NCI-H146 treated with DMSO at 0.1 percent for 48 hours (cell line): ENCODE measurements around the gene SEC14L2.
A peak's percentile ranks its signal among the peaks of the same experiment; 100 is the strongest.
"Not testable (repeated sequence)": the region's sequence is repeated elsewhere in the genome, so short reads cannot be mapped to it uniquely, and the experiment has no call there.

ENCODE experiments used
- DNase-seq: peaks from one replicate; lab custom pipeline; 2025; ENCODE audit not compliant: unreplicated experiment; lab: John Stamatoyannopoulos, UW

Gene SEC14L2

DNA sequence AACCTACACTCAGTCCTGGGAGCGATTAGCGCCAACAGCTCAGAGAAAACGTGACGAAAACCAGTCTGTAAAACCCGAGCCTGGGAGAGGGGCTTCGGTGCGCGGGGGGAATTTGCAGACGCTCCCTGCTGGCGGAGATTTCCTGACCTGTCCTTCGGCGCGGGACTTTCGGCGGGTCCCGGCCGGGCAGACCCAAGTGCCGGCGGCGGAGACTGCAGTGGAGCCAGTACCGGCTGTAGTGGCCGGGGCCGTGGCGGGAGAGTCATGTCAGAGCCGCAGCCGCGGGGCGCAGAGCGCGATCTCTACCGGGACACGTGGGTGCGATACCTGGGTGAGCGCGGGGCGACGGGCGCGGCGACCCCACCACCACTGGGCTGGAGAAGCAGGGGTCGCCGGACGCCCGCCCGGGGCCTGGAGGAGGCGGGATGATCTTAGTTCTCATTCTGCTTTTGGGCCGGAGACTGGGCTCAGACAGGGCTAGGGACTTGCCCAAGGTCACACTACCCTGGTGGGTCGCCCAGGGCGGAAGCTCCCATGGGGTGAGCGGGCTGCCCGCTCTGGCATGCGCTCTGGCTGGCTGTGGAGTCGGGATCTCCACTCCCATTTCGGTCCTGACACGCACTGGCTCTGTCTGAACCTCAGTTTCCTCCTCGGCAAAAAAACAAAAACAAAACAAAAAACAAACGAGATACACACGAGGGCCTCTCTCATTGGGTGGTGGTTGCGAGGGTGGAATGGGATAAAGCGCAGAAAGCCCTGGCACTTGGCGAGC, 29.0 kb downstream of the SEC14L2 start, which contains the start of gene MTFP1:
Gene MTFP1, plus strand, starts transcription at position 153 of the 772 bp plus-strand sequence. Its CDS starts 112 bp downstream, at position 265.
- peak; percentile 46 for DNase-seq

DNA sequence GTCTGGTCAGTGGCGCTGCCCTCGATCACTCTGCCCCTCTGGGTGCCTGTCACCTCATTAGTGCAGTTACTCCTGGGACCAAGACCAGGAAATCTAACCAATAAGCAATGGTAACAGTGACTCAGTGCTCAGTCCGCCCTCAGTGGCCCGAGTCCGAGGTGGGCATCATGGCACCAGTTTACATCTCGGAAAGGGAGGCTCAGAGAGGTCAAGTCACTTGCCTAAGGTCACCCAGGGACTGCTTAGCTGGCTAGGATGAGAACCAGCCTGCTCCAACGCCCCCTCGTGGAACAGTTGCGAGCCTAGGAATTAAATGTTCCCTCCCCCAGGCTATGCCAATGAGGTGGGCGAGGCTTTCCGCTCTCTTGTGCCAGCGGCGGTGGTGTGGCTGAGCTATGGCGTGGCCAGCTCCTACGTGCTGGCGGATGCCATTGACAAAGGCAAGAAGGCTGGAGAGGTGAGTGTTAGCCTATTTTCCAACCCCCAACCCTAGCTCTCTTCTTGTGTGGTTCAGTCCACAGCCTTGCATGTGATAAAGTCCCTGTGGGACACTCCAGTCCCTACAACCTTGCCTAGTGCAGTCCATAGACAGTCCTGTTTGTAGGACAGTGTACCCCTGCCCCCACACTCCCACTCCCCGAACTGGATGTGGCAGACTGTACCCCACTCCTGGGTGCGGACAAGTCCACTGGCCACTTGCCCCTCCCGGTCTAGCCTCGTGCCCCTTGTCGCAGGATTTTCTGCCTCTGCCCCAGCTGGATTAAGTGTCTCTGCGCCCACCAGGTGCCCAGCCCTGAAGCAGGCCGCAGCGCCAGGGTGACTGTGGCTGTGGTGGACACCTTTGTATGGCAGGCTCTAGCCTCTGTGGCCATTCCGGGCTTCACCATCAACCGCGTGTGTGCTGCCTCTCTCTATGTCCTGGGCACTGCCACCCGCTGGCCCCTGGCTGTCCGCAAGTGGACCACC, 29.9 kb downstream of the SEC14L2 start:
- DNase-seq = peak; percentile 2

DNA sequence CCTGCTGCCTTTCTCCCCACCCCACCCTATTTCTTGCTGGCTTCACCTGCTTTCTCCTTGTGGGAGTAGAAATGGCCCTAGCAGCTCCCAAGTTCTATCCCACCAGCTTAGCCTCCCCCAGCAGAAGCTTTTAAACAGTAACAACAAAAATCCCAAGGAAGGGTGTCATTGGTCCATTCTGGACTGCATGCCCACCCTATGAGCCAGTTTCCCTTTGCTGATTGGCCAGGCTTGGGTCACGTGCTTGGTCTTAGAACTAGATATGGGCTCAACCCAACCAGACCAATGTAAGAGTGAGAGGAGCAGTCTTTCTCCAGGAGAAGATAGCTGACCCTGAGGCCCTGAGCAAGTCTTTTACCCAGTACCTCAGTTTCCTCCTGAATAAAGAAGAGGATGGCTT, 31.1 kb downstream of the SEC14L2 start:
- DNase-seq = no peak

DNA sequence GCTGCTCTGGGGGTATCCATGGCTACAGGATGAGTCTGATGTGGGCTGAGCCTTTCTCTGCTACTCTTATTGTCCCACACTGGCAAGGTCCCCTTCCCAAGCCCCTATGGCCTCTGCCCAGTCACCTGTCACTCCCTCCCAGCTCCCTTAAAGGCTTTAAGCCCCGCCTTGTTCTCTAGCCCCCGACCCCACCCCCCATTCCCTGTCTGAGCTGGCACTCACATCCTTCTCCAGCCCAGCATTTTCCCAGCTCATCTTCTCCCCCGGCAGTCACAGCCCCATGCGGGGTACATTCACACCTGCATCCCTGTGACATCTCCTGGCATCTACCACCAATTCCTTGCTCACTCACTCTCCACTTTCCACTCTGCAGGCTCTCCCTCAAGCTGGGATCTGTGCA, 33.1 kb downstream of the SEC14L2 start:
- DNase-seq = no peak

DNA sequence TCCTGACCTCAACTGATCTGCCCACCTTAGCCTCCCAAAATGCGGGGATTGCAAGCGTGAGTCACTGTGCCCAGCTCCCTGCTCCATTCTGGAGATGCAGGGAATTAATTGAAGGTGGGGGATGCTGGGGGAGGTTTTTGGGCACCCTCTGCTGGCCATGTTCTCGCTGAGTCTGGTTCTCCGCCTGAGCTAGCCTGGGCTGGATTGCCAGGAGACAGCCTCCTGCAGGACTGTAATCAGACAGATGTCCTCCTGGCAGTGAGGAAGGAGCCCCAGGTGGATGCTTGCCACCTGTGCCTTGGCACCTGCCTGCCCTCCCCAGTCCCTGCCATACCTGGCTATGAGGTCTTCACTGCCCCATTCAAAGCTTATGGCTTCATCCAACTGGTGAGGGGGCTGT, 34.1 kb downstream of the SEC14L2 start:
- no peak for DNase-seq

DNA sequence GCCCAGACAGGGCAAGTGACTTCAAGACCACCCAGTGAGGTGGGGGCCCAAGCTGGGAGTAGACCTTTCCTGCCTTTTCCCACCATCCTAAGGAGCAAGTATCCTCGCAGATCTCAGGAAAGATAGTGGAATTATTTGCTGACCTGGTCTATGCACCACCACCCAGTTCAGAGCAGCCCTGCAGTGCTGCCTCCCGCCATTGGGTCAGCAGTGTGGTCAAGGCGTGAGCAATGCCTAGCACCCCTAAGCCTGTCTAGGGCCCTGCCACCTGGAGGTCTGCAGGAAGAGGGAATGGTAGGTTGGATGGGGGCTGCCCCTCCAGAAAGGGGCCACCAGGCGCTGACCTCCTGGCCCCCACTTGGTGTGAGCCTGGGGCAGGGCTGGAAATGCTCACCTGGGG, 35.3 kb downstream of the SEC14L2 start:
- DNase-seq = no peak

DNA sequence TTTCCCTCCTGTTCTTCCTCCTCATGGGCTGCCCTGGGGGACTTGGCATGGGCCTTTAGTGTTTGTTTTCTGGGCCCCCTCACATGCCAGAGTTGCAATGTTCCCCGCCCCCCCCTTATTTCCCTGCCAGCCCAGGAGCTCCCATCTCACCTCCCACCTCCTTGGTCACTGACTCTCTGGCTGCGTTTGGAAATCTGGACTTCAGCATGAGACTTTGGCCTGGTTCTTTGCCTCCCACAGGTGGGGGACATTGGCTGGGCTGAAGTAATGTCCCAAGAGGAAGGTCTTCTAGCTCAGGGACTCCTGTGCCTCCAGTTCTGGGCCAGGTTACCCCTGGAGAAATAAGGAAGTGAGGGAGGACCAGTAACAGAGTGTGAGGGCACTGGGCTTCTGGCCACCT, 35.7 kb downstream of the SEC14L2 start:
- no peak for DNase-seq

DNA sequence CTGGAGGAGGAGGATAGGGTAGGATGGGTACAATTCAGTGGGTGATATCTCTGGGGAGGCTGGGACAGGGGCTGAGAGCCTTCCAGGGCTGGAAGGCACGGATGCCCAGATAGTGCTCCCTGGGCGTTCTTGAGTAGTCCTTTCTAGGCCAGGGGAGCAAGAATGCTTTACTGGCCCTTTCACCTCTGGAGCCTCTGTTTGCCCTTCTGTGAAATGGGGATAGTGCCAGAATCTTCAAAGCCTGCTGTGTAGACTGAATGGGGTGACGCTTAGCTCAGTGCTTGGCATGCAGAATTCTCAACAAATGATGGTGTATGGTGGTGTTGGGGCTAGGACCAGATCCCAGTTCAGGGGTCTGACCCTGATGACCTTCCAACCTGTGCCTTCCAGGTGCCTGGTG, 36.4 kb downstream of the SEC14L2 start:
- no peak for DNase-seq

DNA sequence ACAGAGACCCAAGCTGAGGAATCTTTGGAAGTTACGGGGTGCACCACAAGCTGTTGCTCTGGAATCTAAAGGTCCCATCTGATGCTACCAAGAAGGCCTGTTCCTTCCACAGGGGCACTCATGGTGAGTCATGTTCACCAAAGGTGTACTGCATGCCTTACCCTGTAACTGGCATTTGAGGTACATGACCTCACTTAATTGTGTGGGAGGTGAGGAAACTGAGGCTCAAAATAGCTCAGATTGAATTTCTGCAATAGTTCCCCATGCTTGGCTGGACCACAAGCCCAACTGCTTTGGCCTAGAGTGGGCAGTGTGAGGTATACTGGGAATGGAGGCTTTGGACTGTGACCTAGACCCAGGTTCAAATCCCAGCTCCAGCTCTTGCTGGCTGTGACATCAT, 37.0 kb downstream of the SEC14L2 start:
- DNase-seq = no peak

DNA sequence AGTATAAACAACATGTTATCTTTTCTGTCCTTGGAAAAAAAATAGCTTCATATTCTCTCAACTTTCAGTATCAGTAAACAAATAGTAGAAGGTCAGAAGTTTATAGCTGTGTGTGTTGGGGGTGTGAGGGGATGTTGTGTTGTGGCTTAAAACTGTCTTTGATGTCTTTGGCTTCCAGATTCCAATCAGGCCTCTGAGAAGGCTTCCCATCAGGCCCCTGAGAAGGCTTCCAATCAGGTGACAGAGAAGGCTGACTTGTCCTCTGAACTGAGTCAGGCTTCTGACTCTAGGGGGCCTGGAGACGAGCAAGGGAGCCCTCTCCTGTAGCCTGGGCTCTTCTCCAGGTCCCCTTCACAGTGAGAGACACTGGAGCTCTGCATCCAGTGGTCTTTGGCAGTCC, 38.0 kb downstream of the SEC14L2 start:
- no peak for DNase-seq

DNA sequence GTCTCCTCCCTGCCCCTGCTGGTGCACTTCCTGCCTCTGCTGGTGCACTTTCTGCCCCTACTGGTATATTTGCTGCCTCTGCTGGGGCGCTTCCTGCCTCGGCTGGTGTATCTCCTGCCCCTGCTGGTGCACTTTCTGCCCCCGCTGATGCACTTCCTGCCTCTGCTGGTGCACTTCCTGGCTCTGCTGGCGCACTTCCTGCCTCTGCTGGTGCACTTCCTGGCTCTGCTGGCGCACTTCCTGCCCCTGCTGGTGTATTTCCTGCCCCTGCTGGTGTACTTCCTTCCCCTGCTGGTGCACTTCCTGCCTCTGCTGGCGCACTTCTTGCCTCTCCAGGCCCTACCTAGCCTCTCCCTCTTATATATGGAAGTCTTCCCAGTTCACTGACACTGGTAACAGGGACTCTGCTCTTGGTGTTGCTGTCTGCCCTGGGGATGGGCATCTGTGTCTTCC, 38.9 kb downstream of the SEC14L2 start:
- DNase-seq = no peak

DNA sequence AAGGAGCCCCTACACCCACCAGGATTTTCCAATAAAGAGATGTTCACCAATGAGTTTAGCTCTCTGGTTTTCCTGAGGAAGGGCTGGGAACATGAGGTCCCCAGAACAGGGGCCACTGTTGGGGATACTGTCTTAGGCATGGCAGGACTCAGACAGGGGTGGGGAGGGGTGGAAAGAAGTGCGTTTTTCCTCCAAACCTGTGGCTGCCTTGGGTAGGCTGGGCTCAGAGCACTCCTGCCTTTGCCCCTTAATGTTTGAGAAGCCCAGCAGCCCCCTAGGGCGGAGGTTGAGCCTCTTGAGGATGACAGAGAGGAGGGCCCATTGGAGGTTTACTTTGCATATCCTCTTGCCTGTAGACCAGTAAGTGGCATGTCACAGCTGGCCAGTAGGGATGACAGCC, 39.4 kb downstream of the SEC14L2 start:
- DNase-seq = no peak

DNA sequence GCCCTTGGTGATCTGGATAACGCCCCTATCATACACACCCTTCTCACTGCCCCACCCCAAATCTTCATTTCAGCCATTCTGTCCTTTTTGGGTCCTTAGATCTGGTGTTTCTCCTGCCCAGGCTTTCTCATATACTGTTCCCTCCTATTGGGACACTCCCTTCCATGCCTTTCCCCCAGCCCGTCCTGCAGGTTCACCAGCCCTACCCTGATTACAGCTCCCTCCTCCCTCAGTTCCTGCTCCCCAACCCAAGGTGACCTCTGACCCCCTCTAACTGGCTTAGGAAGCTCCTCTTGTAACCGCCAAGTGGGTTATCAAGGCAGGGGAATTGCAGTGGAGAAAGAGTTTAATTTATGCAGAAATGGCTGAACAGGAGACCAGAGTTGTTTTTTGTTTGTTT, 41.7 kb downstream of the SEC14L2 start:
- DNase-seq = no peak

DNA sequence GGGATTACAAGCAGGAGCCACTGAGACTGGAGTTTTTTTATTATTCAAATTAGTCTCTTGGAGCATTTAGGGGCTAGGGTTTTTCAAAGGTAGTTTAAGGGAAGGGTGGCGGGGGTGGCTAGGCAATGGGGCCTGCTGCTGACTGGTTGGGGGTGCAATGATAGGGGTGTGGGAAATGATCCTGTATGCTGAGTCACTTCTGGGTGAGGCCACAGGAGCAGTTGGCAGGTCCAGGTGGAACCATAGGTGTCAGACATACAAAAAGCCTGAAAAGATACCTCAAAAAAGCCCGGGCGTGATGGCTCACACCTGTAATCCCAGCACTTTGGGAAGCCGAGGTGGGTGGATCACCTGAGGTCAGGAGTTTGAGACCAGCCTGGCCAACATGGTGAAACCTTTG, 42.4 kb downstream of the SEC14L2 start:
- DNase-seq = no peak

DNA sequence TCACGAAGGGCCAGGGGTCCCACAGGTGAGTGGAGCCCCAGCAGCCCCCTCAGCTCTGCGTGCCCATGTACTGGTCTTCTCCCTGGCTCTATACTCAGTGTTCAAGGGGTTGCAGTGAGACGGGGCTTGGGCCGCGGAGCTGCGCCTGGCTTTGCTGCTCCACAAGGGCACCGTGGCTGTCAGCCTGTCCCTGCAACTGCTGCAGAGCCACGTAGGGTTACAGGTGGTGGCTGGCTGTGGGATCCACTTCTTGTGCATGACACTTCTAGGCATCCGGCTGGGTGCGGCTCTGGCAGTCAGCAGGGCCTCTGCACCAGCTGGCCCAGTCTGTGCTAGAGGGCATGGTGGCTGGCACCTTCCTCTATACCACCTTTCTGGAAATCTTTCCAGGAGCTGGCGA, 43.0 kb downstream of the SEC14L2 start:
- DNase-seq = no peak

DNA sequence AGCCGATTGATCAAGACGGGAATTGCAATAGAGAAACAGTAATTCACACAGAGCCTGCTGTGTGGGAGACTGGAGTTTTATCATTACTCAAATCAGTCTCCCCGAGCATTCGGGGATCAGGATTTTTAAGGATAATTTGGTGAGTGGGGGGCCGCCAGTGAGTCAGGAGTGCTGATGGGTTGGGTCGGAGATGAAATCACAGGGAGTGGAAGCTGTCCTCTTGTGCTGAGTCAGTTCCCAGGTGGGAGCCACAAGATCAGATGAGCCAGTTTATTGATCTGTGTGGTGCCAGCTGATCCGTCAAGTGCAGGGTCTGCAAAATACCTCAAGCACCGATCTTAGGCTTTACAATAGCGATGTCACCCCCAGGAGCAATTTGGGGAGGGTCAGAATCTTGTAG, 44.3 kb downstream of the SEC14L2 start:
- no peak for DNase-seq

DNA sequence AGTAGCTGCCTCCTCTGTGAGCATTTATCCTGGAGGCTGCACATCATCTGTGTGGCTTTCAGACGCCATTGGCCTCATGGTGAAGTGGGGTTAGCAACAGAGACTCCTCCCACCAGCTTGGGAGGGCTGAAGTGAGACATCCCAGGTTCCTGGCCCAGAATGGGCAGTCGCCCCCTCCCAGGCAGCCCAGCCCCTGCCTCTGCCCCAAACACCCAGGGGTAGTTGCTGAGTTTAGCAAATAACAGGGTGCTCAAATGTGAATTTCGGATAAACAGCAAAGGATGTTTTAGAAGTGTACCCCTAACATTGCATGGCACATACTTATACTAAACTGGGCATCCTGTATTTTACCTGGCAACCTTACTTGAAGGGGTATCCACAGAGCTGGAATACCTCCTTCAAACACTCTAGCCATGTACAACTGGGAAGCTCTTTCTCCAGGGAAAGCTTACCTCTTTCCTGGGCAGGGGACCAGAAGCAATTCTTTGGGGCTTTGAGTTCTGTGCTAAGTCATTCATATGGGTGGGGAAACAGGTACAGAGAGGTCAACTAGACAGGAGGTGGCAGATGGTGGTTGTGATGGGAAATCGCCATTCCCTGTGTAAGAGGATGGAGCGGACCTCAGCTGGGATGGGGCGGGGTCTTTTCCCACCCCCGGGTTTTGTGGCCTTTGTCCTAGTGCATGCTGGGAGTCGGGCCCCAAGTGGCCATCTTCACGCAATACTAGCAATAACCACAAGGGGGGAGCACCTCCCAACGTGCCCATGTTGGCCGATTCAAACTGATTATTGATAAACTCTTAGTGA, 48.0 kb downstream of the SEC14L2 start:
- DNase-seq = peak; percentile 65

DNA sequence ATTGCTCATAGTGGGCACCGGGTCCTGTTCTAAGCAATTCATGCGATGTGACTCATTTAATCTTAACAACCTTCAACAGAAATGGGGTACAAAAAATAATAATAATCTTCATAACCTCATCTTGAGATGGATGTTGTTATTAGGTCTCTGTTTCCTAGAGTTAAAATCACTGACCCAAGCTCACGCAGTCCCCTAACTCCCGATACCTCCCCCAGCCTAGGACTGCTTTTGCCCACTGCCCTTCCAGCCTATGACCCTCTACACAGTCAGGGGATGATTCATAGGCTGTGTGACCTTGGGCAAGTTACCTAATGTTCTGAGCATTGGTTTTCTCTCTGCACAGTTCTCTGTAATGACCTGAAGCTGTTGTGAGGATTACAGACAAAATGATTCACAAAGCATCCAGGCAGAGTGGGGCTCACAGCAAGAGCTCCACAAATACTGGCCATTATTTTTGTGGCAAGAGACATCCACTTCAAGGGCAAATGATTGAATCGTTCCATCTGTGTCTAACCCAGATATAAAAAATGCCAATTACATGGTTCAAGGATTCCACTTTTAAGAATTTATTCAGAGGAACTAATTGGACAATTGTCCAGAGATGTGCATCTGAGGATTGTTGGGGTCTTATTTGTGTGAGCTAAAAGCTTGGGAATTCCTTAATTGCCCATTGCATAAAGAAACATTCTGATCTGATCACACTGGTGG, 48.8 kb downstream of the SEC14L2 start:
- DNase-seq = no peak

DNA sequence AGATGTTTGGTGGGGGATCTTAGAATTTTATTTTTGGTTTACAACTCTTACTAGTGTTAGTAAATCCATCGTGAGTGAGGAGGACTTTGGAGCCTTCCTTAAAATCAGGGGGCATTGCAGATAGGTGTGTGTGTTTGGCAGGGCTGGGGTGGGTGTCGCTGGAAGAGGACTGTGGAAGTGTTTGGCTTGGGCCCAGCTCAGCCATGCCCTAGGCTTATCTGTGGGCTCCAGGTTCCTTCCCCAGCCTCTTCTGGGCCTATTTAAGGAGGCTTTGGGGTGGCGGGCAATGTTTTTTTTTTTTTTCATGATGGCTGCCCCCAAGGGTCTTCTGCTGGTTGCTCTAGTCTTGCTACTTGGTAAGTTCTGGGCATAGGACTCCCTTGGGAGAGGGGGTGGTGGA, 50.8 kb downstream of the SEC14L2 start:
- DNase-seq = no peak

DNA sequence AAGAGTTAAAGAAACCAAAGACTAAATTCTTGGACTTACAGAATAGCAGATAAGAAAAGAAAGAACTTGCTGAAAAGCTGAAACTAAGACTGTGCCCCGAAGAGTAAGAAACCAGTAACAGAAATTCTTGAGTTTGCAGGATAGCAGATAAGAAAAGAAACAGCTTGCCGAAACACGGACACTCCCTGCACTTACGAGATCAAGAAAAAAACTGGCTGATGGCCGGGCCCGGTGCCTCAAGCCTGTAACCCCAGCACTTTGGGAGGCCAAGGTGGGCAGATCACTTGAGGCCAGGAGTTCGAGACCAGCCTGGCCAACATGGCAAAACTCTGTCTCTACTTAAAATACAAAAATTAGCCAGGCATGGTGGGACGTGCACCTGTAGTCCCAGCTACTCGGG, 54.7 kb downstream of the SEC14L2 start:
- not testable (repeated sequence) for DNase-seq

DNA sequence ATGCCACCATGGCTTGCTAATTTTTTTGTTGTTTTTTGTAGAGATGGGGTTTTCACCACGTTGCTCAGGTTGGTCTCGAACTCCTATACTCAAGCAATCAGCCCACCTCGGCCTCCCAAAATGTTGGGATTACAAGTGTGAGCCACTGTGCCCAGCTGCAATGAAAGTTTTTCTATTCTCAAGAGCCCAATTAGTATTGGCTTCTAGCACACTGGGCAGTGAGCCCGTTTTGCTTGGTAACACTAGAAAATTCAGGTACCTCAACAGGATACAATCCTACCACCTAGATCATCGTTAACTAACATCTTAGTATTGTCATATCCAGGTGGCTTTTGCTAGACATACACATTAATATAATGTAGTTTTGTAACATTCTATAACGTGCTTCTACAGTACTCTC, 56.0 kb downstream of the SEC14L2 start:
- DNase-seq = no peak
